Natural killer cell (primary cell): ENCODE results near the gene SRGAP3. TPM values are rescaled to one million over a fixed set of nuclear protein-coding genes. Genes with fewer than 3 reads are reported as not detected.

Source experiments
- ATAC-seq, 3 donors: fragments of 150-1000 bp in 2 of 3; fragments of 200-7000 bp in 1 of 3; cut with Tn5 transposase; 1 replicate in 1 of 3; 2 replicates in 2 of 3; pipeline ENCODE4 v1.10.0; 2021; ENCODE audit warnings: mild to moderate bottlenecking in 2 of 3, moderate library complexity in 2 of 3
- DNase-seq, 2 donors: peaks; one replicate each; pipeline versions ENCODE4 v3.0.0 to v3.0.0-alpha.2; 2013 to 2021; ENCODE audit warnings: mixed read lengths in 1 of 2
- H3K27ac ChIP-seq: one replicate; pipeline ENCODE4 v1.5.1; 2013; ENCODE audit warnings: mild to moderate bottlenecking, low read length
- H3K27me3 ChIP-seq: one replicate; pipeline ENCODE4 v1.6.1; 2013; ENCODE audit warnings: low read length; ENCODE audit not compliant: control insufficient read depth, insufficient read depth
- H3K36me3 ChIP-seq: one replicate; pipeline ENCODE4 v1.6.1; 2013; ENCODE audit warnings: low read length; ENCODE audit not compliant: control insufficient read depth, insufficient read depth
- H3K4me1 ChIP-seq: one replicate; pipeline ENCODE4 v1.6.1; 2013; ENCODE audit warnings: low read length; ENCODE audit not compliant: control insufficient read depth, insufficient read depth
- H3K4me3 ChIP-seq: one replicate; pipeline ENCODE4 v1.5.1; 2013; ENCODE audit warnings: low read length
- H3K9me3 ChIP-seq: one replicate; pipeline ENCODE4 v1.6.1; 2013; ENCODE audit warnings: low read length; ENCODE audit not compliant: control insufficient read depth, insufficient read depth
- H3K27ac Mint-ChIP-seq, 2 donors: one replicate each; pipeline ENCODE4 v1.8.0; 2022; ENCODE audit warnings: mild to moderate bottlenecking in 2 of 2, mixed read lengths in 2 of 2, moderate library complexity in 1 of 2
- H3K27me3 Mint-ChIP-seq, 2 donors: one replicate each; pipeline ENCODE4 v1.8.0; 2022; ENCODE audit warnings: low read depth in 2 of 2, mixed read lengths in 2 of 2
- H3K36me3 Mint-ChIP-seq: one replicate; pipeline ENCODE4 v1.8.0; 2022; ENCODE audit warnings: mixed read lengths
- H3K4me1 Mint-ChIP-seq, 2 donors: one replicate each; pipeline ENCODE4 v1.8.0; 2022; ENCODE audit warnings: mixed read lengths in 2 of 2
- H3K4me3 Mint-ChIP-seq: one replicate; pipeline ENCODE4 v1.8.0; 2022; ENCODE audit warnings: mild to moderate bottlenecking, moderate library complexity, mixed read lengths
- H3K9me3 Mint-ChIP-seq, 2 donors: one replicate each; pipeline ENCODE4 v1.8.0; 2022; ENCODE audit warnings: mixed read lengths in 2 of 2
- WGBS: methylation state at CpG from one replicate; pipeline ENCODE4 v1.1.7; 2013; ENCODE audit warnings: missing lambda C conversion rate; ENCODE audit not compliant: insufficient coverage; 5-methylcytosine and 5-hydroxymethylcytosine counted together
- intact Hi-C: fragments of 100-400 bp; cut with micrococcal nuclease; formaldehyde crosslinking; loops from one replicate; pipeline ENCODE4 v1.14.2; 2022
- total RNA-seq, 4 donors: library from RNA; stranded (reverse); fragments of 120-200 nt in 1 of 4; gene quantifications; one replicate each; pipeline versions ENCODE4 v1.2.3 to v1.2.4, GENCODE V29; 2013 to 2022
- TF ChIP-seq, protein P1 (sequence below): fragments of 200-600 bp; IDR thresholded peaks from one replicate; pipeline ENCODE4 v1.8.0; 2022; ENCODE audit warnings: antibody characterized with exemption

Gene SRGAP3
- total RNA-seq, 3 donors from 2014 or later (not counting 1 experiment from before 2014, with no cell fraction given) = 2.5 to 14.9 (median 3.0) TPM

DNA sequence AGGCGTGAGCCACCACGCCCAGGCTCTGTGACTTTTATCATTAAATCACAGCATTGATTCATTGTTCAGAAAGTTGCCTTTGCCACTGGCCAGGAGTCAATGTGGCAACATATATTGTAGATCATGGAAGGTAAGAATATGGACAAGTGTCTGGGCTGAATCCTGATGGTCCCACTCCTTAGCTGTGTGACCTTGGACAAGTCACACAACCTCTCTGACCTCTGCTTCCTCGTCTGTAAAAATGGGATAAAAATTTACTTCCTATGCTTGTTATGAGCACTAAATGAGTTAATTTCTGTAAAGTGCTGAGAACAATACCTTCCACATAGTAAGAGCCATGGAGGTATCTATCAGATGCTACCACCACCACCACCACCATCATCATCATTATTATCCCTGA is 182.7 kb downstream of the SRGAP3 start:
- no peaks in the 10 kb centered on the region for H3K36me3 Mint-ChIP-seq
- H3K4me3 ChIP-seq = no peak overlapping the region
- H3K27me3 ChIP-seq = no peaks in the 10 kb centered on the region
- no peak for ATAC-seq
- H3K4me1 Mint-ChIP-seq = no peaks in the 10 kb centered on the region
- no peaks in the 10 kb centered on the region for H3K4me1 ChIP-seq
- 90% methylated on average over 2 of the region's 3 CpGs for WGBS
- no peak overlapping the region for H3K27ac Mint-ChIP-seq
- H3K27ac ChIP-seq = no peak overlapping the region
- H3K9me3 Mint-ChIP-seq = peaks cover 3 to 4% of the 10 kb centered on the region in 2 donors
- no peak overlapping the region for H3K4me3 Mint-ChIP-seq
- H3K36me3 ChIP-seq = no peaks in the 10 kb centered on the region
- intact Hi-C loops = no loop called here
- H3K27me3 Mint-ChIP-seq = peaks cover 4% of the 10 kb centered on the region in 2 donors
- DNase-seq = no peak
- H3K9me3 ChIP-seq = no peaks in the 10 kb centered on the region
- TF ChIP-seq, protein P1, sequence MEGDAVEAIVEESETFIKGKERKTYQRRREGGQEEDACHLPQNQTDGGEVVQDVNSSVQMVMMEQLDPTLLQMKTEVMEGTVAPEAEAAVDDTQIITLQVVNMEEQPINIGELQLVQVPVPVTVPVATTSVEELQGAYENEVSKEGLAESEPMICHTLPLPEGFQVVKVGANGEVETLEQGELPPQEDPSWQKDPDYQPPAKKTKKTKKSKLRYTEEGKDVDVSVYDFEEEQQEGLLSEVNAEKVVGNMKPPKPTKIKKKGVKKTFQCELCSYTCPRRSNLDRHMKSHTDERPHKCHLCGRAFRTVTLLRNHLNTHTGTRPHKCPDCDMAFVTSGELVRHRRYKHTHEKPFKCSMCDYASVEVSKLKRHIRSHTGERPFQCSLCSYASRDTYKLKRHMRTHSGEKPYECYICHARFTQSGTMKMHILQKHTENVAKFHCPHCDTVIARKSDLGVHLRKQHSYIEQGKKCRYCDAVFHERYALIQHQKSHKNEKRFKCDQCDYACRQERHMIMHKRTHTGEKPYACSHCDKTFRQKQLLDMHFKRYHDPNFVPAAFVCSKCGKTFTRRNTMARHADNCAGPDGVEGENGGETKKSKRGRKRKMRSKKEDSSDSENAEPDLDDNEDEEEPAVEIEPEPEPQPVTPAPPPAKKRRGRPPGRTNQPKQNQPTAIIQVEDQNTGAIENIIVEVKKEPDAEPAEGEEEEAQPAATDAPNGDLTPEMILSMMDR = no peak

GRCh38 chr3:9066141-9066540 is 183.3 kb downstream of the SRGAP3 start:
- WGBS = 70% methylated on average over 2 of the region's 2 CpGs
- Histone ChIP-seq H3K27me3 (no peaks in the 10 kb centered on the region), H3K9me3 (no peaks in the 10 kb centered on the region), H3K27ac (no peak overlapping the region), H3K36me3 (no peaks in the 10 kb centered on the region), H3K4me3 (no peak overlapping the region), H3K4me1 (no peaks in the 10 kb centered on the region)
- Mint-ChIP-seq H3K4me1 (no peaks in the 10 kb centered on the region), H3K36me3 (no peaks in the 10 kb centered on the region), H3K27ac (no peak overlapping the region), H3K9me3 (peaks cover 3 to 4% of the 10 kb centered on the region in 2 donors), H3K4me3 (no peak overlapping the region), H3K27me3 (peaks cover 4% of the 10 kb centered on the region in 2 donors)
- DNase-seq (no peak), ATAC-seq (no peak)
- TF ChIP-seq, protein P1 = no peak
- intact Hi-C loops = no loop called here

- Mint-ChIP-seq H3K9me3 (peaks cover 3 to 4% of the 10 kb centered on the region in 2 donors), H3K36me3 (no peaks in the 10 kb centered on the region), H3K27ac (no peak overlapping the region), H3K4me3 (no peak overlapping the region), H3K4me1 (no peaks in the 10 kb centered on the region), H3K27me3 (peaks cover 4% of the 10 kb centered on the region in 2 donors)
- 87% methylated on average over 5 of the region's 5 CpGs for WGBS
- Histone ChIP-seq H3K36me3 (no peaks in the 10 kb centered on the region), H3K4me3 (no peak overlapping the region), H3K4me1 (no peaks in the 10 kb centered on the region), H3K9me3 (no peaks in the 10 kb centered on the region), H3K27ac (no peak overlapping the region), H3K27me3 (no peaks in the 10 kb centered on the region)
- ATAC-seq = no peak
- DNase-seq = no peak
- TF ChIP-seq, protein P1 = no peak
- intact Hi-C loops = no loop called here
Measured at GRCh38 chr3:9064850-9065249, 184.6 kb downstream of the SRGAP3 start.

GRCh38 chr3:9064251-9064650 is 185.2 kb downstream of the SRGAP3 start:
- WGBS = 91% methylated on average over 9 of the region's 9 CpGs
- H3K4me1 Mint-ChIP-seq = no peaks in the 10 kb centered on the region
- no peaks in the 10 kb centered on the region for H3K4me1 ChIP-seq

More at GRCh38 chr3:9064251-9064650, 185.2 kb downstream of the SRGAP3 start:
- H3K4me3 ChIP-seq = no peak overlapping the region
- no peaks in the 10 kb centered on the region for H3K27me3 ChIP-seq
- Mint-ChIP-seq H3K27ac (no peak overlapping the region), H3K36me3 (no peaks in the 10 kb centered on the region), H3K27me3 (peaks cover 4% of the 10 kb centered on the region in 2 donors), H3K9me3 (peaks cover 3 to 4% of the 10 kb centered on the region in 2 donors), H3K4me3 (no peak overlapping the region)
- H3K36me3 ChIP-seq = no peaks in the 10 kb centered on the region
- H3K9me3 ChIP-seq = no peaks in the 10 kb centered on the region
- intact Hi-C loops = no loop called here
- TF ChIP-seq, protein P1 = no peak
- ATAC-seq (no peak), DNase-seq (no peak)
- no peak overlapping the region for H3K27ac ChIP-seq
